Caco-2 (cell line): ENCODE data around the gene SEPSECS. TPM values are rescaled to one million over a fixed set of nuclear protein-coding genes. Genes with fewer than 3 reads are reported as not detected.

Source experiments
- BruUV-seq: library from RNA; stranded (reverse); fragments of 400-500 nt; replicated peaks from 2 replicates; lab custom pipeline; 2021; lab: Mats Ljungman, UMichigan
- CTCF ChIA-PET: fragments of 300-600 bp; sonication (Branson Sonifier 250); formaldehyde crosslinking; loops from one replicate; lab custom pipeline; 2022; ENCODE audit warnings: antibody characterized with exemption; lab: Charles Lee
- POLR2A ChIA-PET: fragments of 300-600 bp; sonication (Branson Sonifier 250); formaldehyde crosslinking; loops from one replicate; lab custom pipeline; 2022; ENCODE audit warnings: antibody characterized with exemption; lab: Charles Lee
- DNase-seq, 2 experiments: peaks; one replicate each; pipeline versions ENCODE4 v3.0.0 to v3.0.0-alpha.2; 2020 to 2022
- H3K27me3 ChIP-seq: replicated peaks from 2 replicates; pipeline ENCODE4 v1.6.0; 2011; ENCODE audit warnings: low read length; ENCODE audit not compliant: control insufficient read depth, insufficient read depth
- H3K36me3 ChIP-seq: 2 replicates; pipeline ENCODE4 v1.5.1; 2011; ENCODE audit warnings: low read length; ENCODE audit not compliant: control insufficient read depth, insufficient read depth
- H3K4me1 ChIP-seq: fragments of 250-450 bp; sonication (Bioruptor Pico); 2 replicates; pipeline ENCODE4 v1.5.1; 2020; ENCODE audit warnings: mild to moderate bottlenecking
- H3K4me3 ChIP-seq: 2 replicates; pipeline ENCODE4 v1.5.1; 2011; ENCODE audit warnings: low read depth, mild to moderate bottlenecking, control low read depth, low read length
- H3K9me3 ChIP-seq: fragments of 250-450 bp; sonication (Bioruptor Pico); 2 replicates; pipeline ENCODE4 v1.5.1; 2020; ENCODE audit warnings: mild to moderate bottlenecking, moderate library complexity
- H3K27ac Mint-ChIP-seq: one replicate; pipeline ENCODE4 v1.8.0; 2022; ENCODE audit warnings: mixed read lengths; ENCODE audit not compliant: unreplicated experiment
- H3K27me3 Mint-ChIP-seq: one replicate; pipeline ENCODE4 v1.8.0; 2022; ENCODE audit warnings: mixed read lengths; ENCODE audit not compliant: insufficient read depth, unreplicated experiment
- H3K36me3 Mint-ChIP-seq: one replicate; pipeline ENCODE4 v1.8.0; 2022; ENCODE audit warnings: mild to moderate bottlenecking, mixed read lengths; ENCODE audit not compliant: insufficient read depth, unreplicated experiment
- H3K4me1 Mint-ChIP-seq: one replicate; pipeline ENCODE4 v1.8.0; 2022; ENCODE audit warnings: low read depth, mixed read lengths; ENCODE audit not compliant: unreplicated experiment
- H3K4me3 Mint-ChIP-seq: one replicate; pipeline ENCODE4 v1.8.0; 2022; ENCODE audit warnings: mild to moderate bottlenecking, moderate library complexity, mixed read lengths; ENCODE audit not compliant: unreplicated experiment
- H3K9me3 Mint-ChIP-seq: one replicate; pipeline ENCODE4 v1.8.0; 2022; ENCODE audit warnings: mixed read lengths; ENCODE audit not compliant: unreplicated experiment
- CTCF ChIP-seq, 2 experiments: fragments of 200-600 bp in 1 of 2; IDR thresholded peaks; 1 replicate in 1 of 2; 2 replicates in 1 of 2; pipeline versions ENCODE4 v1.5.1 to v1.8.0; 2011 to 2022; ENCODE audit warnings: antibody characterized with exemption in 1 of 2, control low read depth in 1 of 2, inconsistent platforms in 1 of 2, low read depth in 1 of 2, low read length in 1 of 2, mild to moderate bottlenecking in 1 of 2, moderate library complexity in 1 of 2; ENCODE audit not compliant: insufficient read depth in 1 of 2, severe bottlenecking in 1 of 2, unreplicated experiment in 1 of 2
- intact Hi-C: fragments of 100-400 bp; cut with micrococcal nuclease; formaldehyde crosslinking; loops from one replicate; pipeline ENCODE4 v1.10.0; 2022; ENCODE audit not compliant: unreplicated experiment
- total RNA-seq: library from RNA; stranded (reverse); gene quantifications from 2 replicates; pipeline ENCODE4 v1.2.3, GENCODE V29; 2022

The SEPSECS gene
- total RNA-seq, 1 experiment from 2014 or later: 5.7 TPM

- Mint-ChIP-seq H3K4me1 (peaks cover 7% of the 10 kb centered on the region), H3K4me3 (no peak overlapping the region), H3K27ac (no peak overlapping the region), H3K36me3 (no peaks in the 10 kb centered on the region), H3K9me3 (peaks cover 12% of the 10 kb centered on the region), H3K27me3 (no peaks in the 10 kb centered on the region)
- no peak for TF ChIP-seq CTCF (IDR thresholded peaks at IDR 0.05; ENCODE audit: insufficient read depth in 1 of 2, low read depth in 1 of 2, low read length in 1 of 2, severe bottlenecking in 1 of 2, unreplicated experiment in 1 of 2)
- DNase-seq: no peak
- H3K36me3 ChIP-seq: no peaks in the 10 kb centered on the region
- no TSS peak for BruUV-seq
- H3K9me3 ChIP-seq: no peaks in the 10 kb centered on the region; the same call in 1 of the 2 replicates
- intact Hi-C loops: no loop called here
- no peaks in the 10 kb centered on the region for H3K27me3 ChIP-seq
- CTCF ChIA-PET: no interaction called here
- no peak overlapping the region for H3K4me3 ChIP-seq
- POLR2A ChIA-PET: no interaction called here
- H3K4me1 ChIP-seq: no peaks in the 10 kb centered on the region
Observed at GRCh38 chr4:25092139-25092538, 68.1 kb downstream of the SEPSECS start.

DNA sequence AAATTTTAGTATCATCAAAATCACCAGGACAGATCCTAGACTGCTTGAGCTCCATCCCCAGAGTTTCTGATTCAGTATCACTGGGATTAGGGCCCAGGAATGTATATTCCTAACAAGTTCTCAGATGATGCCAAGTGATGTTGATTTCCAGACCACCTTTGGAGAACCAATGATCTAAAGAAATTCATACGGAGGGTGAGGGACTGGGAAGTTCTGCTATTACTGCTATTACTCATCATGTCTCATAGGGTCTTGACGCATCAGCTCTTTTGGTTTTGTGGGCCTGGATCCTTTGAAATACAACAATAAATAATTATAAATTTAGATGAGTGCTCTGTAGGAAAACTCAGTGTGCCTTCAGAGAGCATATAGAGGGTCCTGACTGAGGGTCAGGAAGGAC, 69.7 kb downstream of the SEPSECS start:
- ChIA-PET POLR2A (no interaction called here), CTCF (no interaction called here)
- Mint-ChIP-seq H3K27me3 (no peaks in the 10 kb centered on the region), H3K36me3 (no peaks in the 10 kb centered on the region), H3K27ac (no peak overlapping the region), H3K4me1 (peaks cover 7% of the 10 kb centered on the region), H3K9me3 (peaks cover 12% of the 10 kb centered on the region), H3K4me3 (no peak overlapping the region)
- H3K27me3 ChIP-seq: no peaks in the 10 kb centered on the region
- H3K4me3 ChIP-seq: no peak overlapping the region
- DNase-seq: no peak
- H3K36me3 ChIP-seq: no peaks in the 10 kb centered on the region
- H3K9me3 ChIP-seq: no peaks in the 10 kb centered on the region; the same call in 1 of the 2 replicates
- intact Hi-C loops: no loop called here
- TF ChIP-seq CTCF (IDR thresholded peaks at IDR 0.05; ENCODE audit: insufficient read depth in 1 of 2, low read depth in 1 of 2, low read length in 1 of 2, severe bottlenecking in 1 of 2, unreplicated experiment in 1 of 2): no peak
- no TSS peak for BruUV-seq
- H3K4me1 ChIP-seq: no peaks in the 10 kb centered on the region

- Mint-ChIP-seq H3K27me3 (no peaks in the 10 kb centered on the region), H3K4me3 (no peak overlapping the region), H3K4me1 (peaks cover 7% of the 10 kb centered on the region), H3K27ac (no peak overlapping the region), H3K9me3 (peaks cover 12% of the 10 kb centered on the region), H3K36me3 (no peaks in the 10 kb centered on the region)
- intact Hi-C loops: no loop called here
- no TSS peak for BruUV-seq
- no peaks in the 10 kb centered on the region for H3K4me1 ChIP-seq
- no peak for DNase-seq
- H3K36me3 ChIP-seq: no peaks in the 10 kb centered on the region
- H3K9me3 ChIP-seq: no peaks in the 10 kb centered on the region; the same call in 1 of the 2 replicates
- no peak for TF ChIP-seq CTCF (IDR thresholded peaks at IDR 0.05; ENCODE audit: insufficient read depth in 1 of 2, low read depth in 1 of 2, low read length in 1 of 2, severe bottlenecking in 1 of 2, unreplicated experiment in 1 of 2)
- ChIA-PET CTCF (no interaction called here), POLR2A (no interaction called here)
- H3K4me3 ChIP-seq: no peak overlapping the region
- H3K27me3 ChIP-seq: no peaks in the 10 kb centered on the region
Observed at GRCh38 chr4:25089051-25089763, 71.0 kb downstream of the SEPSECS start.
